Ishikawa (cell line): ENCODE measurements around the gene CDK5RAP1.

ENCODE experiments used
- CEBPB ChIP-seq: IDR thresholded peaks from 2 replicates; pipeline ENCODE4 v1.6.1; 2012
- CREB1 ChIP-seq: IDR thresholded peaks from 2 replicates; pipeline ENCODE4 v1.6.1; 2012; ENCODE audit warnings: low read depth
- EGR1 ChIP-seq: IDR thresholded peaks from 2 replicates; pipeline ENCODE4 v1.6.1; 2012
- EP300 ChIP-seq: IDR thresholded peaks from 2 replicates; pipeline ENCODE4 v1.6.1; 2012; ENCODE audit warnings: borderline replicate concordance
- FOXM1 ChIP-seq: IDR thresholded peaks from 2 replicates; pipeline ENCODE4 v1.6.1; 2012; ENCODE audit warnings: low read depth, borderline replicate concordance
- MAX ChIP-seq: IDR thresholded peaks from 2 replicates; pipeline ENCODE4 v1.6.1; 2012
- NFIC ChIP-seq: IDR thresholded peaks from 2 replicates; pipeline ENCODE4 v1.6.1; 2012
- RAD21 ChIP-seq: IDR thresholded peaks from 2 replicates; pipeline ENCODE4 v1.6.1; 2012; ENCODE audit warnings: low read depth
- REST ChIP-seq: IDR thresholded peaks from 2 replicates; pipeline ENCODE4 v1.6.1; 2012; ENCODE audit warnings: low read depth, mild to moderate bottlenecking
- TAF1 ChIP-seq: IDR thresholded peaks from 2 replicates; pipeline ENCODE4 v1.6.1; 2012; ENCODE audit warnings: low read depth, mild to moderate bottlenecking
- TCF12 ChIP-seq: IDR thresholded peaks from 2 replicates; pipeline ENCODE4 v1.6.1; 2012; ENCODE audit warnings: low read depth
- TEAD4 ChIP-seq: IDR thresholded peaks from 2 replicates; pipeline ENCODE4 v1.6.1; 2012
- USF1 ChIP-seq: IDR thresholded peaks from 2 replicates; pipeline ENCODE4 v1.6.1; 2012
- YY1 ChIP-seq: IDR thresholded peaks from 2 replicates; pipeline ENCODE4 v1.6.1; 2012; ENCODE audit warnings: low read depth
- ZBTB7A ChIP-seq: IDR thresholded peaks from 2 replicates; pipeline ENCODE4 v1.6.1; 2012; ENCODE audit warnings: low read depth

The CDK5RAP1 gene

GRCh38 chr20:33339515-33340058, 61.7 kb downstream of the CDK5RAP1 start:
- no peak for TF ChIP-seq EGR1
- TF ChIP-seq TAF1 = no peak
- no peak for TF ChIP-seq EP300
- TF ChIP-seq USF1 = no peak
- TF ChIP-seq MAX = no peak
- no peak for TF ChIP-seq CEBPB
- no peak for TF ChIP-seq REST
- no peak for TF ChIP-seq NFIC
- no peak for TF ChIP-seq YY1
- TF ChIP-seq FOXM1 = no peak
- TF ChIP-seq RAD21 = no peak
- no peak for TF ChIP-seq ZBTB7A

GRCh38 chr20:33338467-33339258, 62.7 kb downstream of the CDK5RAP1 start:
- no peak for TF ChIP-seq RAD21
- no peak for TF ChIP-seq USF1
- TF ChIP-seq REST = no peak
- TF ChIP-seq YY1 = no peak
- no peak for TF ChIP-seq TEAD4
- TF ChIP-seq NFIC = no peak
- no peak for TF ChIP-seq EGR1
- TF ChIP-seq ZBTB7A = no peak

- no peak for TF ChIP-seq CEBPB
- no peak for TF ChIP-seq MAX
- TF ChIP-seq USF1 = no peak
- TF ChIP-seq TCF12 = no peak
- TF ChIP-seq YY1 = no peak
- TF ChIP-seq TEAD4 = no peak
- TF ChIP-seq CREB1 = no peak
- no peak for TF ChIP-seq REST
Observed at GRCh38 chr20:33337531-33338165, 63.7 kb downstream of the CDK5RAP1 start.

- TF ChIP-seq RAD21 (no peak), TCF12 (no peak)
Observed at GRCh38 chr20:33337119-33337518, 64.2 kb downstream of the CDK5RAP1 start.
